Heart left ventricle (tissue), 13 donors: Measurements from ENCODE around the gene PCNX1.

Source experiments
- POLR2A ChIP-seq, 2 donors: fragments of 450-650 bp; IDR thresholded peaks; one replicate each; pipeline ENCODE4 v1.6.1; 2017; ENCODE audit warnings: antibody characterized with exemption in 2 of 2, mild to moderate bottlenecking in 2 of 2, moderate library complexity in 2 of 2
- TF ChIP-seq, protein P1 (sequence below), 12 donors: fragments of 200-600 bp; sonication (generic) in 4 of 12; IDR thresholded peaks; one replicate each; pipeline versions ENCODE4 v1.5.0 to v1.8.0; 2018 to 2022; ENCODE audit warnings: antibody characterized with exemption in 12 of 12, mild to moderate bottlenecking in 5 of 12
- donor health status: ischemic (EF 13 %, LVEDD 7.1; RV severe dilation, severe dysfunction).
- donor health status: DM: no; HTN: yes; CAD: no.
- donor health status: DM: no; HTN: no; CAD: no.
- donor health status: ischemic (EF 25% LVEDD 6.9; RV normal size, moderate dysfunction).
- donor health status: ischemic (EF 25% LVEDD 5.7; RV mildly dilated, moderate dysfunction).
- donor health status: ischemic (EF 35%, LVEDD 5.7; RV mildly dilated, moderate dysfunction).
- donor health status: nonischemic (EF 11% LVEDD 7.7; RV severe dilation, severe dysfunction).
- donor health status: DM: yes; HTN: yes; CAD: no.
- donor health status: PGD.
- donor health status: ischemic (EF 29% LVEDD 5.4; RV normal size, mild dysfunction).
- donor health status: nonischemic (EF 23%, LVEDD 6.1; RV moderate dilation, normal function).

DNA sequence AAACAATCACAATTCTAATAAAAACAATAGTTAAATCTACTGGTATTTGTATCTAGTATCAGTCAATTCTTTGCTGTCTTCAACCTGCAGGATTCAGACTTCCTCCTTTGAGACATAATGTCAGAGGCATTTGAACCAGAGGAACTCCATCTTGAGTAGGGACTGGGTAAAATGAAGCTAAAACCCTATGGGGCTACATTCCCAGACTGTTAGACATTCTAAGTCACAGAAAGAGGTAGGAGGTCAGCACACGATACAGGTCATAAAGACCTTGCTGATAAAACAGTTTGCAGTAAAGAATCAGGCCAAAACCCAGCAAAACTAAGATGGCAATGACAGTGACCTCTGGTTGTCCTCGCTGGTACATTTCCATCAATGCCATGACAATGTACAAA lies 49.8 kb upstream of the PCNX1 start:
- no peak for TF ChIP-seq POLR2A (IDR thresholded peaks at IDR 0.05)
- TF ChIP-seq, protein P1, sequence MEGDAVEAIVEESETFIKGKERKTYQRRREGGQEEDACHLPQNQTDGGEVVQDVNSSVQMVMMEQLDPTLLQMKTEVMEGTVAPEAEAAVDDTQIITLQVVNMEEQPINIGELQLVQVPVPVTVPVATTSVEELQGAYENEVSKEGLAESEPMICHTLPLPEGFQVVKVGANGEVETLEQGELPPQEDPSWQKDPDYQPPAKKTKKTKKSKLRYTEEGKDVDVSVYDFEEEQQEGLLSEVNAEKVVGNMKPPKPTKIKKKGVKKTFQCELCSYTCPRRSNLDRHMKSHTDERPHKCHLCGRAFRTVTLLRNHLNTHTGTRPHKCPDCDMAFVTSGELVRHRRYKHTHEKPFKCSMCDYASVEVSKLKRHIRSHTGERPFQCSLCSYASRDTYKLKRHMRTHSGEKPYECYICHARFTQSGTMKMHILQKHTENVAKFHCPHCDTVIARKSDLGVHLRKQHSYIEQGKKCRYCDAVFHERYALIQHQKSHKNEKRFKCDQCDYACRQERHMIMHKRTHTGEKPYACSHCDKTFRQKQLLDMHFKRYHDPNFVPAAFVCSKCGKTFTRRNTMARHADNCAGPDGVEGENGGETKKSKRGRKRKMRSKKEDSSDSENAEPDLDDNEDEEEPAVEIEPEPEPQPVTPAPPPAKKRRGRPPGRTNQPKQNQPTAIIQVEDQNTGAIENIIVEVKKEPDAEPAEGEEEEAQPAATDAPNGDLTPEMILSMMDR (IDR thresholded peaks at IDR 0.05) = no peak
